ACHN (cell line): Measurements from ENCODE around the gene TDP1.
"Not testable (repeated sequence)": the region's sequence is repeated elsewhere in the genome, so short reads cannot be mapped to it uniquely, and the experiment has no call there.

Experiments used
- DNase-seq: peaks from one replicate; pipeline ENCODE4 v3.0.0-alpha.2; 2015
- in situ Hi-C: cut with HindIII; loops from 2 replicates; pipeline ENCODE4 v1.10.0; 2017; ENCODE audit warnings: low sequenced_read_pairs, low pct_ligation_motif_present, low pct_unique_long_range_greater_than_20kb

Gene TDP1

GRCh38 chr14:89978656-89979055, 22.9 kb downstream of the TDP1 start:
- in situ Hi-C loops = no loop called here
- DNase-seq = no peak

GRCh38 chr14:89983375-89983774, 27.6 kb downstream of the TDP1 start:
- in situ Hi-C loops = no loop called here
- no peak for DNase-seq

GRCh38 chr14:89986462-89987160, 30.9 kb downstream of the TDP1 start:
- in situ Hi-C loops = no loop called here
- DNase-seq = no peak

GRCh38 chr14:89987161-89987475, 31.4 kb downstream of the TDP1 start:
- DNase-seq = no peak
- in situ Hi-C loops = no loop called here

GRCh38 chr14:89988787-89989186, 33.1 kb downstream of the TDP1 start:
- in situ Hi-C loops = no loop called here
- no peak for DNase-seq

- DNase-seq = no peak
- in situ Hi-C loops = no loop called here
Observed at GRCh38 chr14:89990218-89990617, 34.5 kb downstream of the TDP1 start.

GRCh38 chr14:89990623-89991275, 35.0 kb downstream of the TDP1 start:
- in situ Hi-C loops = no loop called here
- DNase-seq = no peak

- no peak for DNase-seq
- in situ Hi-C loops = no loop called here
Observed at GRCh38 chr14:89992273-89992672, 36.5 kb downstream of the TDP1 start.

GRCh38 chr14:89996963-89997362, 41.2 kb downstream of the TDP1 start:
- in situ Hi-C loops = no loop called here
- no peak for DNase-seq

GRCh38 chr14:90000935-90001334, 45.2 kb downstream of the TDP1 start:
- DNase-seq = no peak
- in situ Hi-C loops = no loop called here

GRCh38 chr14:90003526-90004307, 48.0 kb downstream of the TDP1 start:
- DNase-seq = no peak
- in situ Hi-C loops = no loop called here

- DNase-seq = no peak
- in situ Hi-C loops = no loop called here
Observed at GRCh38 chr14:90005441-90005840, 49.7 kb downstream of the TDP1 start.

GRCh38 chr14:90005939-90006530, 50.3 kb downstream of the TDP1 start:
- no peak for DNase-seq
- in situ Hi-C loops = no loop called here

- no peak for DNase-seq
- in situ Hi-C loops = no loop called here
Observed at GRCh38 chr14:90017371-90017770, 61.6 kb downstream of the TDP1 start.

- DNase-seq = no peak
Observed at GRCh38 chr14:90019824-90020523, 64.2 kb downstream of the TDP1 start.

GRCh38 chr14:90023176-90023896, 67.6 kb downstream of the TDP1 start:
- no peak for DNase-seq
- in situ Hi-C loops = no loop called here

More at GRCh38 chr14:90019824-90020523, 64.2 kb downstream of the TDP1 start:
- in situ Hi-C loops = no loop called here

- DNase-seq = no peak
- in situ Hi-C loops = no loop called here
Observed at GRCh38 chr14:90024910-90025309, 69.2 kb downstream of the TDP1 start.

- in situ Hi-C loops = not testable (repeated sequence)
Observed at GRCh38 chr14:90026608-90027007, 70.9 kb downstream of the TDP1 start.

More at GRCh38 chr14:90026608-90027007, 70.9 kb downstream of the TDP1 start:
- DNase-seq = not testable (repeated sequence)
